SK-N-SH (cell line): ENCODE data around the gene EPS8L2. TPM values are rescaled to one million over a fixed set of nuclear protein-coding genes. Genes with fewer than 3 reads are reported as not detected.

Source experiments
- CTCF ChIA-PET: fragments of 300-600, 350-600 bp; formaldehyde crosslinking; extraction: SDS; loops from one replicate; lab custom pipeline; 2021; lab: Yijun Ruan, JAX
- POLR2A ChIA-PET: fragments of 350-600 bp; sonication (Branson Sonifier 250); formaldehyde crosslinking; extraction: SDS; loops from one replicate; lab custom pipeline; 2020; ENCODE audit warnings: antibody characterized with exemption, inconsistent platforms; lab: Yijun Ruan, JAX
- DNase-seq: peaks from one replicate; pipeline ENCODE4 v3.0.0; 2012
- H2AFZ ChIP-seq: fragments of 200-600 bp; sonication (generic); 2 replicates; pipeline ENCODE4 v1.8.1; 2016; ENCODE audit warnings: antibody characterized with exemption, mild to moderate bottlenecking, low read depth
- H3F3A ChIP-seq: fragments of 200-600 bp; sonication (generic); replicated peaks from 2 replicates; pipeline ENCODE3; 2016; ENCODE audit warnings: antibody characterized with exemption, mild to moderate bottlenecking; ENCODE audit not compliant: insufficient read depth
- H3K27ac ChIP-seq, 2 experiments: fragments of 200-500 bp in 1 of 2; fragments of 200-600 bp in 1 of 2; sonication (Bioruptor generic) in 1 of 2; sonication (generic), shearing (Covaris generic) in 1 of 2; 2 replicates each; pipeline versions ENCODE4 v1.5.1 to v1.6.1; 2014 to 2016; ENCODE audit warnings: low read depth in 2 of 2, inconsistent platforms in 1 of 2, low read length in 1 of 2, mild to moderate bottlenecking in 1 of 2, mixed read lengths in 1 of 2
- H3K27me3 ChIP-seq: fragments of 200-600 bp; sonication (generic), shearing (Covaris generic); 2 replicates; pipeline ENCODE4 v1.6.1; 2016; ENCODE audit warnings: mixed run types; ENCODE audit not compliant: insufficient read depth
- H3K36me3 ChIP-seq, 2 experiments: fragments of 200-500 bp in 1 of 2; fragments of 200-600 bp in 1 of 2; sonication (Bioruptor generic) in 1 of 2; sonication (generic) in 1 of 2; replicated peaks in 1 of 2; 2 replicates each; pipeline versions ENCODE3 to v1.5.1; 2014 to 2016; ENCODE audit warnings: low read length in 1 of 2, mild to moderate bottlenecking in 1 of 2; ENCODE audit not compliant: insufficient read depth in 2 of 2, control insufficient read depth in 1 of 2
- H3K4me1 ChIP-seq, 2 experiments: fragments of 200-500 bp in 1 of 2; fragments of 200-600 bp in 1 of 2; sonication (Bioruptor generic) in 1 of 2; sonication (generic), shearing (Covaris generic) in 1 of 2; 2 replicates each; pipeline versions ENCODE4 v1.5.1 to v1.6.1; 2014 to 2016; ENCODE audit warnings: low read depth in 1 of 2, low read length in 1 of 2, mixed run types in 1 of 2; ENCODE audit not compliant: insufficient read depth in 2 of 2, control insufficient read depth in 1 of 2
- H3K4me2 ChIP-seq: fragments of 200-600 bp; sonication (generic), shearing (Covaris generic); 2 replicates; pipeline ENCODE4 v1.6.1; 2017; ENCODE audit warnings: mixed run types
- H3K4me3 ChIP-seq, 2 experiments: fragments of 200-500 bp in 1 of 2; fragments of 200-600 bp in 1 of 2; sonication (Bioruptor generic) in 1 of 2; sonication (generic), shearing (Covaris generic) in 1 of 2; 2 replicates each; pipeline versions ENCODE4 v1.5.1 to v1.8.1; 2014 to 2016; ENCODE audit warnings: low read depth in 2 of 2, inconsistent platforms in 1 of 2, low read length in 1 of 2, mild to moderate bottlenecking in 1 of 2, mixed read lengths in 1 of 2, moderate library complexity in 1 of 2
- H3K79me2 ChIP-seq: fragments of 200-600 bp; sonication (generic); 2 replicates; pipeline ENCODE4 v1.8.1; 2017; ENCODE audit warnings: mild to moderate bottlenecking; ENCODE audit not compliant: insufficient read depth
- H3K9ac ChIP-seq: fragments of 200-600 bp; sonication (generic); 2 replicates; pipeline ENCODE4 v1.6.1; 2017; ENCODE audit warnings: mixed run types
- H3K9me2 ChIP-seq: fragments of 200-600 bp; sonication (generic); 2 replicates; pipeline ENCODE4 v1.6.1; 2017; ENCODE audit warnings: mixed run types
- H3K9me3 ChIP-seq: fragments of 200-600 bp; sonication (generic); 2 replicates; pipeline ENCODE4 v1.6.1; 2017; ENCODE audit warnings: mixed run types, mild to moderate bottlenecking, moderate library complexity
- H4K20me1 ChIP-seq: fragments of 200-600 bp; sonication (generic); 2 replicates; pipeline ENCODE4 v1.6.1; 2017; ENCODE audit warnings: mild to moderate bottlenecking, mixed run types; ENCODE audit not compliant: insufficient read depth
- CTCF ChIP-seq: fragments of 200-600 bp; sonication (generic); IDR thresholded peaks from 2 replicates; pipeline ENCODE4 v1.6.1; 2017; ENCODE audit warnings: antibody characterized with exemption, mild to moderate bottlenecking, moderate library complexity
- ELF1 ChIP-seq: IDR thresholded peaks from 2 replicates; pipeline ENCODE4 v1.4.0; 2012
- EZH2phosphoT487 ChIP-seq: fragments of 200-600 bp; sonication (generic); IDR thresholded peaks from 2 replicates; pipeline ENCODE4 v1.6.1; 2017; ENCODE audit warnings: low read depth, mixed run types, mild to moderate bottlenecking, antibody characterized with exemption, moderate library complexity, borderline replicate concordance
- GABPA ChIP-seq: IDR thresholded peaks from 2 replicates; pipeline ENCODE4 v1.4.0; 2012; ENCODE audit warnings: low read depth, mild to moderate bottlenecking
- MXI1 ChIP-seq: IDR thresholded peaks from 2 replicates; pipeline ENCODE4 v1.6.1; 2012; ENCODE audit warnings: mild to moderate bottlenecking, low read depth, low read length, improper control_type of control experiment
- POLR2AphosphoS5 ChIP-seq: IDR thresholded peaks from 2 replicates; pipeline ENCODE4 v1.6.1; 2012; ENCODE audit warnings: low read depth, low read length
- RAD21 ChIP-seq: IDR thresholded peaks from 2 replicates; pipeline ENCODE4 v1.6.1; 2012; ENCODE audit warnings: mild to moderate bottlenecking, low read length
- RFX5 ChIP-seq: IDR thresholded peaks from 2 replicates; pipeline ENCODE4 v1.6.1; 2012; ENCODE audit warnings: mild to moderate bottlenecking, improper control_type of control experiment, low read length
- SMC3 ChIP-seq: IDR thresholded peaks from 2 replicates; pipeline ENCODE4 v1.6.1; 2012; ENCODE audit warnings: low read depth, low read length, improper control_type of control experiment
- USF1 ChIP-seq: IDR thresholded peaks from 2 replicates; pipeline ENCODE4 v1.4.0; 2012; ENCODE audit warnings: low read depth, borderline replicate concordance
- ZBTB33 ChIP-seq: IDR thresholded peaks from 2 replicates; pipeline ENCODE4 v1.4.0; 2012; ENCODE audit warnings: low read depth, borderline replicate concordance
- WGBS: methylation state at CpG from one replicate; pipeline ENCODE4 v1.1.6; 2017; ENCODE audit warnings: low lambda C conversion rate; 5-methylcytosine and 5-hydroxymethylcytosine counted together
- polyA plus RNA-seq, 3 experiments: library from polyadenylated mRNA; depleted of rRNA; stranded (reverse); fragments of >200 nt; gene quantifications; 2 replicates each; pipeline ENCODE4 v1.2.3, GENCODE V29; 2012

The EPS8L2 gene
- 0.67 and 0.74 TPM in 2 replicates for polyA plus RNA-seq (2012; rRNA removed)
- polyA plus RNA-seq (2012; cell fraction: cytosol; rRNA removed): 0.42 and 0.52 TPM in 2 replicates
- 3.7 and 4.3 TPM in 2 replicates for polyA plus RNA-seq (2012; cell fraction: nucleus; rRNA removed)

GRCh38 chr11:705646-706438 lies at the start of gene EPS8L2:
TSS of gene EPS8L2 (plus strand) at chr11:706231. CDS start at chr11:709408, 3,177 bp downstream.
- Histone ChIP-seq H2AFZ (no peak within 1 kb of the TSS), H3K4me3 (no peak within 1 kb of the TSS), H3K9me2 (no peaks in the 10 kb centered on the region), H3K36me3 (no peaks in the 10 kb centered on the region), H3K9ac (no peak within 1 kb of the TSS), H3K9me3 (no peaks in the 10 kb centered on the region), H3K4me1 (peaks cover 0 to 2% of the 10 kb centered on the region in 2 experiments; a peak in 1 of 4 replicates), H3K4me2 (no peak within 1 kb of the TSS), H3K79me2 (no peaks in the 10 kb centered on the region), H3K27ac (no peak within 1 kb of the TSS), H3K27me3 (no peaks in the 10 kb centered on the region), H4K20me1 (no peaks in the 10 kb centered on the region), H3F3A (no peaks in the 10 kb centered on the region)
- TF ChIP-seq POLR2AphosphoS5: no peak
- no peak for TF ChIP-seq SMC3
- TF ChIP-seq ZBTB33: no peak
- no peak for TF ChIP-seq EZH2phosphoT487
- no peak for TF ChIP-seq ELF1
- no peak for TF ChIP-seq USF1
- TF ChIP-seq GABPA: no peak
- no peak for TF ChIP-seq RAD21
- TF ChIP-seq RFX5: no peak
- TF ChIP-seq MXI1: no peak
- TF ChIP-seq CTCF: no peak
- WGBS: 79% methylated on average over 40 of the region's 90 CpGs
- CTCF ChIA-PET: interaction anchor here (0.7 to 3.9 kb wide), 7 partner anchors 9 to 43 kb away, joined by 3 to 22 read pairs (median 6); partner anchors contain the start of genes DEAF1 and TMEM80
- POLR2A ChIA-PET: interaction anchor here (0.6 to 1.6 kb wide), 2 partner anchors 10 to 120 kb away, joined by 3 to 6 read pairs; partner anchors contain the start of gene TMEM80
- DNase-seq: peak; percentile 45
